ENCODE data around the gene KIFC3.
A peak's percentile ranks its signal among the peaks of the same experiment; 100 is the strongest.
"Not testable (repeated sequence)": the region's sequence is repeated elsewhere in the genome, so short reads cannot be mapped to it uniquely, and the experiment has no call there.

KIFC3 gene

GRCh38 chr16:57801098-57801808 is 1.0 kb downstream of the KIFC3 start:
- H3K27ac ChIP-seq (ENCODE audit: low read depth, low read length), result peak overlapping the region; percentile 74
- no peak overlapping the region for H3K9ac ChIP-seq (ENCODE audit: low read depth, low read length)
- peaks cover 41% of the 10 kb centered on the region for H3K4me1 ChIP-seq (ENCODE audit: control insufficient read depth, insufficient read depth, low read length)
- H3K36me3 ChIP-seq (ENCODE audit: control insufficient read depth, insufficient read depth, low read length), result no peaks in the 10 kb centered on the region
- no peaks in the 10 kb centered on the region for H3K9me3 ChIP-seq (ENCODE audit: control insufficient read depth, insufficient read depth, low read length)
- peak overlapping the region; percentile 66 for H3K4me3 ChIP-seq (ENCODE audit: low read depth, low read length)
- peaks cover 37% of the 10 kb centered on the region for H3K27me3 ChIP-seq (ENCODE audit: control insufficient read depth, insufficient read depth, low read length)

- peaks cover 41% of the 10 kb centered on the region for H3K4me1 ChIP-seq (ENCODE audit: control insufficient read depth, insufficient read depth, low read length)
- H3K9me3 ChIP-seq (ENCODE audit: control insufficient read depth, insufficient read depth, low read length), result no peaks in the 10 kb centered on the region
- H3K4me3 ChIP-seq (ENCODE audit: low read depth, low read length), result no peak overlapping the region
- H3K9ac ChIP-seq (ENCODE audit: low read depth, low read length), result no peak overlapping the region
- H3K27me3 ChIP-seq (ENCODE audit: control insufficient read depth, insufficient read depth, low read length), result peaks cover 37% of the 10 kb centered on the region
- H3K27ac ChIP-seq (ENCODE audit: low read depth, low read length), result no peak overlapping the region
- H3K36me3 ChIP-seq (ENCODE audit: control insufficient read depth, insufficient read depth, low read length), result no peaks in the 10 kb centered on the region
These were observed 1.8 kb downstream of the KIFC3 start for GRCh38 chr16:57800200-57801097.

GRCh38 chr16:57799600-57800199 is 2.6 kb downstream of the KIFC3 start:
- Histone ChIP-seq H3K9me3 (ENCODE audit: control insufficient read depth, insufficient read depth, low read length) (no peaks in the 10 kb centered on the region), H3K4me3 (ENCODE audit: low read depth, low read length) (no peak overlapping the region), H3K9ac (ENCODE audit: low read depth, low read length) (no peak overlapping the region), H3K27ac (ENCODE audit: low read depth, low read length) (no peak overlapping the region), H3K36me3 (ENCODE audit: control insufficient read depth, insufficient read depth, low read length) (no peaks in the 10 kb centered on the region), H3K27me3 (ENCODE audit: control insufficient read depth, insufficient read depth, low read length) (peaks cover 37% of the 10 kb centered on the region), H3K4me1 (ENCODE audit: control insufficient read depth, insufficient read depth, low read length) (peaks cover 41% of the 10 kb centered on the region)

GRCh38 chr16:57798953-57799599 is 3.2 kb downstream of the KIFC3 start:
- no peaks in the 10 kb centered on the region for H3K9me3 ChIP-seq (ENCODE audit: control insufficient read depth, insufficient read depth, low read length)
- no peak overlapping the region for H3K4me3 ChIP-seq (ENCODE audit: low read depth, low read length)
- H3K36me3 ChIP-seq (ENCODE audit: control insufficient read depth, insufficient read depth, low read length), result no peaks in the 10 kb centered on the region
- peaks cover 37% of the 10 kb centered on the region for H3K27me3 ChIP-seq (ENCODE audit: control insufficient read depth, insufficient read depth, low read length)
- peaks cover 41% of the 10 kb centered on the region for H3K4me1 ChIP-seq (ENCODE audit: control insufficient read depth, insufficient read depth, low read length)
- H3K27ac ChIP-seq (ENCODE audit: low read depth, low read length), result no peak overlapping the region
- no peak overlapping the region for H3K9ac ChIP-seq (ENCODE audit: low read depth, low read length)

- Histone ChIP-seq H3K4me3 (ENCODE audit: low read depth, low read length) (peak overlapping the region; percentile 41; the same call in 1 of the 2 replicates), H3K27ac (ENCODE audit: low read depth, low read length) (no peak overlapping the region), H3K4me1 (ENCODE audit: control insufficient read depth, insufficient read depth, low read length) (peaks cover 37% of the 10 kb centered on the region), H3K9me3 (ENCODE audit: control insufficient read depth, insufficient read depth, low read length) (no peaks in the 10 kb centered on the region), H3K9ac (ENCODE audit: low read depth, low read length) (no peak overlapping the region), H3K36me3 (ENCODE audit: control insufficient read depth, insufficient read depth, low read length) (no peaks in the 10 kb centered on the region), H3K27me3 (ENCODE audit: control insufficient read depth, insufficient read depth, low read length) (peaks cover 37% of the 10 kb centered on the region)
These were observed 4.0 kb downstream of the KIFC3 start for GRCh38 chr16:57798267-57798810.

GRCh38 chr16:57797526-57798266 is 4.6 kb downstream of the KIFC3 start:
- Histone ChIP-seq H3K36me3 (ENCODE audit: control insufficient read depth, insufficient read depth, low read length) (no peaks in the 10 kb centered on the region), H3K9me3 (ENCODE audit: control insufficient read depth, insufficient read depth, low read length) (no peaks in the 10 kb centered on the region), H3K9ac (ENCODE audit: low read depth, low read length) (no peak overlapping the region), H3K27me3 (ENCODE audit: control insufficient read depth, insufficient read depth, low read length) (peaks cover 37% of the 10 kb centered on the region), H3K4me1 (ENCODE audit: control insufficient read depth, insufficient read depth, low read length) (peaks cover 31% of the 10 kb centered on the region), H3K27ac (ENCODE audit: low read depth, low read length) (peak overlapping the region; percentile 66), H3K4me3 (ENCODE audit: low read depth, low read length) (peak overlapping the region; percentile 41; the same call in 1 of the 2 replicates)

GRCh38 chr16:57797216-57797525 is 5.1 kb downstream of the KIFC3 start:
- no peaks in the 10 kb centered on the region for H3K36me3 ChIP-seq (ENCODE audit: control insufficient read depth, insufficient read depth, low read length)
- peaks cover 37% of the 10 kb centered on the region for H3K27me3 ChIP-seq (ENCODE audit: control insufficient read depth, insufficient read depth, low read length)
- peak overlapping the region; percentile 66 for H3K27ac ChIP-seq (ENCODE audit: low read depth, low read length)
- no peaks in the 10 kb centered on the region for H3K9me3 ChIP-seq (ENCODE audit: control insufficient read depth, insufficient read depth, low read length)
- no peak overlapping the region for H3K9ac ChIP-seq (ENCODE audit: low read depth, low read length)
- peaks cover 29% of the 10 kb centered on the region for H3K4me1 ChIP-seq (ENCODE audit: control insufficient read depth, insufficient read depth, low read length)
- H3K4me3 ChIP-seq (ENCODE audit: low read depth, low read length), result no peak overlapping the region

- H3K9me3 ChIP-seq (ENCODE audit: control insufficient read depth, insufficient read depth, low read length); H3K9ac ChIP-seq (ENCODE audit: low read depth, low read length); H3K27ac ChIP-seq (ENCODE audit: low read depth, low read length); H3K36me3 ChIP-seq (ENCODE audit: control insufficient read depth, insufficient read depth, low read length); H3K4me3 ChIP-seq (ENCODE audit: low read depth, low read length): not testable (repeated sequence)
- Histone ChIP-seq H3K27me3 (ENCODE audit: control insufficient read depth, insufficient read depth, low read length) (peaks cover 26% of the 10 kb centered on the region), H3K4me1 (ENCODE audit: control insufficient read depth, insufficient read depth, low read length) (peaks cover 22% of the 10 kb centered on the region)
These were observed 6.3 kb downstream of the KIFC3 start for GRCh38 chr16:57796014-57796413.

- peaks cover 20% of the 10 kb centered on the region for H3K27me3 ChIP-seq (ENCODE audit: control insufficient read depth, insufficient read depth, low read length)
- no peak overlapping the region for H3K4me3 ChIP-seq (ENCODE audit: low read depth, low read length)
- no peak overlapping the region for H3K27ac ChIP-seq (ENCODE audit: low read depth, low read length)
- no peak overlapping the region for H3K9ac ChIP-seq (ENCODE audit: low read depth, low read length)
- H3K36me3 ChIP-seq (ENCODE audit: control insufficient read depth, insufficient read depth, low read length), result no peaks in the 10 kb centered on the region
- H3K9me3 ChIP-seq (ENCODE audit: control insufficient read depth, insufficient read depth, low read length), result no peaks in the 10 kb centered on the region
- peaks cover 19% of the 10 kb centered on the region for H3K4me1 ChIP-seq (ENCODE audit: control insufficient read depth, insufficient read depth, low read length)
These were observed 6.8 kb downstream of the KIFC3 start for GRCh38 chr16:57795431-57795878.

GRCh38 chr16:57794849-57795430 is 7.4 kb downstream of the KIFC3 start:
- no peak overlapping the region for H3K9ac ChIP-seq (ENCODE audit: low read depth, low read length)
- peaks cover 18% of the 10 kb centered on the region for H3K4me1 ChIP-seq (ENCODE audit: control insufficient read depth, insufficient read depth, low read length)
- H3K36me3 ChIP-seq (ENCODE audit: control insufficient read depth, insufficient read depth, low read length), result no peaks in the 10 kb centered on the region
- H3K9me3 ChIP-seq (ENCODE audit: control insufficient read depth, insufficient read depth, low read length), result no peaks in the 10 kb centered on the region
- peaks cover 15% of the 10 kb centered on the region for H3K27me3 ChIP-seq (ENCODE audit: control insufficient read depth, insufficient read depth, low read length)
- no peak overlapping the region for H3K27ac ChIP-seq (ENCODE audit: low read depth, low read length)
- H3K4me3 ChIP-seq (ENCODE audit: low read depth, low read length), result no peak overlapping the region
